Vagina (tissue), 2 donors: Measurements from ENCODE around the gene STIM2. TPM values are rescaled to one million over a fixed set of nuclear protein-coding genes. Genes with fewer than 3 reads are reported as not detected.
A peak's percentile ranks its signal among the peaks of the same experiment; 100 is the strongest.

Experiments used
- DNase-seq, 2 donors: peaks; one replicate each; pipeline ENCODE4 v3.0.0-alpha.2; 2017; ENCODE audit errors: extremely low spot score in 2 of 2
- H3K27ac ChIP-seq: fragments of 200-600 bp; sonication (generic); one replicate; pipeline ENCODE4 v1.5.1; 2019
- H3K27me3 ChIP-seq: fragments of 200-600 bp; sonication (generic); one replicate; pipeline ENCODE4 v1.5.1; 2019
- H3K36me3 ChIP-seq, 2 donors: fragments of 200-600 bp; sonication (generic); one replicate each; pipeline ENCODE4 v1.5.1; 2017 to 2019
- H3K4me1 ChIP-seq: fragments of 200-600 bp; sonication (generic); one replicate; pipeline ENCODE4 v1.5.1; 2019
- H3K4me3 ChIP-seq, 2 donors: fragments of 200-600 bp; sonication (generic); 1 replicate in 1 of 2; 2 replicates in 1 of 2; pipeline ENCODE4 v1.5.1; 2016 to 2019
- H3K9me3 ChIP-seq: fragments of 200-600 bp; sonication (generic); one replicate; pipeline ENCODE4 v1.5.1; 2019
- POLR2A ChIP-seq, 2 donors: fragments of 450-650 bp; IDR thresholded peaks; one replicate each; pipeline ENCODE4 v1.6.1; 2017; ENCODE audit warnings: antibody characterized with exemption in 2 of 2, mild to moderate bottlenecking in 2 of 2, moderate library complexity in 2 of 2
- POLR2AphosphoS5 ChIP-seq, 2 donors: sonication (generic); formaldehyde crosslinking; IDR thresholded peaks; one replicate each; pipeline ENCODE4 v1.9.0; 2017; ENCODE audit warnings: antibody characterized with exemption in 2 of 2, mild to moderate bottlenecking in 2 of 2, low read depth in 1 of 2; ENCODE audit not compliant: insufficient read depth in 1 of 2
- intact Hi-C: fragments of 100-400 bp; cut with DNase I; formaldehyde crosslinking; loops from one replicate; pipeline ENCODE4 v1.15.1; 2023
- total RNA-seq: library from RNA; depleted of rRNA; stranded (reverse); fragments of >200 nt; gene quantifications from one replicate; pipeline ENCODE4 v1.2.3, GENCODE V29; 2016
- TF ChIP-seq, protein P1 (sequence below), 3 experiments: fragments of 450-650 bp in 2 of 3; fragments of 200-600 bp in 1 of 3; sonication (generic) in 1 of 3; IDR thresholded peaks; one replicate each; pipeline ENCODE4 v1.5.1; 2017 to 2019; ENCODE audit warnings: antibody characterized with exemption in 3 of 3, mild to moderate bottlenecking in 2 of 3, moderate library complexity in 2 of 3

Gene STIM2
- total RNA-seq, 1 donor from 2014 or later = 39.5 TPM

DNA sequence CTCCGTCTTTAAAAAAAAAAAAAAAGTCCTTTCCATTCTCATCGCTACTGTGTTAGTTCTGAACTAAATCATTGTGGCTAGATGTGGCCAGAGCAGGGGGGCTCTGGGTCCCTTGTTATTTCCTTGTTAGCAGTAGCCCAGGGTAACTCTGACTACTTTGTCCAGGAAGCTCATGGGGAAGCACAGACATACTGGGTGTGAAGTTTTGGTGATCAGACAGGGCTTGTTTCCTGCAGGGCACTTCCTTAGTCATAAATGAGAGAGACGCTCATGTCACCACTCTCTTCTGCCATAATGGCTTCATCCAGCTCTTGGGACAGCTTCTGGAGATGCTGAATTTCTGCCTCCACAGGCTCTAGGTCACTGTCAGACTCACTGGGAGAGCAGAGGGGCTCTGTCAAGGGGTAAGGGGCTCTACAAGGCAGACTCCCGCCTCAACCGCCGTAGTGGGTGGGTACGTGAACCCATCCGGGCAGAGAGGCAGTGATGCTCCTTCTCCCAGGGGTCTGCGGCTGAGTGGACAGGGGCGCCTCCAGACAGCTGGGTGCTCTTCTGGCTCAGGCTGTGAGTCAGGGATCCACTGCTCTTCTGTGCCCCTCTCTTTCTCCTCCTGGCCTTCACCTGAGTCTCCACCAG lies 12.9 kb downstream of the STIM2 start:
- Histone ChIP-seq H3K9me3 (no peaks in the 10 kb centered on the region), H3K4me3 (no peak overlapping the region), H3K4me1 (peaks cover 3% of the 10 kb centered on the region), H3K27ac (no peak overlapping the region), H3K27me3 (no peaks in the 10 kb centered on the region), H3K36me3 (no peaks in the 10 kb centered on the region)
- no peak for DNase-seq
- TF ChIP-seq POLR2A (IDR thresholded peaks at IDR 0.05) (no peak), POLR2AphosphoS5 (IDR thresholded peaks at IDR 0.05; ENCODE audit: insufficient read depth in 1 of 2, low read depth in 1 of 2) (no peak)
- TF ChIP-seq, protein P1, sequence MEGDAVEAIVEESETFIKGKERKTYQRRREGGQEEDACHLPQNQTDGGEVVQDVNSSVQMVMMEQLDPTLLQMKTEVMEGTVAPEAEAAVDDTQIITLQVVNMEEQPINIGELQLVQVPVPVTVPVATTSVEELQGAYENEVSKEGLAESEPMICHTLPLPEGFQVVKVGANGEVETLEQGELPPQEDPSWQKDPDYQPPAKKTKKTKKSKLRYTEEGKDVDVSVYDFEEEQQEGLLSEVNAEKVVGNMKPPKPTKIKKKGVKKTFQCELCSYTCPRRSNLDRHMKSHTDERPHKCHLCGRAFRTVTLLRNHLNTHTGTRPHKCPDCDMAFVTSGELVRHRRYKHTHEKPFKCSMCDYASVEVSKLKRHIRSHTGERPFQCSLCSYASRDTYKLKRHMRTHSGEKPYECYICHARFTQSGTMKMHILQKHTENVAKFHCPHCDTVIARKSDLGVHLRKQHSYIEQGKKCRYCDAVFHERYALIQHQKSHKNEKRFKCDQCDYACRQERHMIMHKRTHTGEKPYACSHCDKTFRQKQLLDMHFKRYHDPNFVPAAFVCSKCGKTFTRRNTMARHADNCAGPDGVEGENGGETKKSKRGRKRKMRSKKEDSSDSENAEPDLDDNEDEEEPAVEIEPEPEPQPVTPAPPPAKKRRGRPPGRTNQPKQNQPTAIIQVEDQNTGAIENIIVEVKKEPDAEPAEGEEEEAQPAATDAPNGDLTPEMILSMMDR (IDR thresholded peaks at IDR 0.05) = no peak
- intact Hi-C loops = no loop called here

DNA sequence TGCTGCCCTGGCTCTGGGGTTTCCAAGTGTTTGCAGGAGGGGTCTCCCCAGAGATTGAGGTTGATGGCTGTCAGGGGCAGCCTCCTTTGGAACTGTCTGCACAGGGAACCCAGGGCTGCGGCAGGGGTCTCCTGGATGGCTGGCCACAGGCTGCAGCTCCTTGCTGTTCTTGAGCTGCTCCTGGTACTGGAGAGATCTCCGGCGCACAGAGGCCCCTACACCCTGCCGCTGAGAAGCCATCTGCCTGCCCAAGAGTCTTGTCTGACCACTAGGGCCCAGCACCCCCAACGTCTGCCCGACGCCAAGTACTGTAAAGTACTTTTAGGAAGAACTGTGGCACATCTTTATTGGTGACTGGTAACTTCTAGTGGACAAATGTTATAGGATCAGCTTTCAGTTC lies 13.5 kb downstream of the STIM2 start:
- Histone ChIP-seq H3K9me3 (no peaks in the 10 kb centered on the region), H3K4me1 (peaks cover 7% of the 10 kb centered on the region), H3K4me3 (no peak overlapping the region), H3K27ac (no peak overlapping the region), H3K27me3 (no peaks in the 10 kb centered on the region), H3K36me3 (no peaks in the 10 kb centered on the region)
- DNase-seq = no peak
- TF ChIP-seq, protein P1 (IDR thresholded peaks at IDR 0.05) = no peak
- no peak for TF ChIP-seq POLR2A (IDR thresholded peaks at IDR 0.05)
- TF ChIP-seq POLR2AphosphoS5 (IDR thresholded peaks at IDR 0.05; ENCODE audit: insufficient read depth in 1 of 2, low read depth in 1 of 2) = no peak
- intact Hi-C loops = no loop called here

DNA sequence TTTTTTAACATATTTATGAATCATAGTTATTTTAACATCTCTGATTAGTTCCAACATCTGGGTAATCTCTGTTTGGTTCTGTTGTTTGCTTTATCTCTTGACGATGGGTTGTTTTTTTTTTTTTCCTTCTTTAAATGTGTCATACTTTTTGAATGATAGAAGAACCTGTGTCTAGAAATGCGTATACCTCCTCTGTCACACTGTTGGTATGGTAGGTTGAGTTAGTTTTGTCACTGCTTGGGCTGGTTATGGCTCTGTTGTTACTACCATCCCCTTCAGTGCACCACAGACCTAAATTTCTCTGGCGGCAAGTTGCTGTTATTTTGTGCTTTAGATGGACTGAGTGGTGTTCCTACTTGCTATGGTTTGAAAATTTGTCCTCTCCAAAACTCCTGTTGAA lies 16.8 kb downstream of the STIM2 start:
- Histone ChIP-seq H3K27ac (no peak overlapping the region), H3K4me1 (peaks cover 15% of the 10 kb centered on the region), H3K4me3 (no peak overlapping the region), H3K9me3 (no peaks in the 10 kb centered on the region), H3K36me3 (no peaks in the 10 kb centered on the region), H3K27me3 (no peaks in the 10 kb centered on the region)
- no peak for TF ChIP-seq POLR2A (IDR thresholded peaks at IDR 0.05)
- DNase-seq = no peak
- intact Hi-C loops = no loop called here

DNA sequence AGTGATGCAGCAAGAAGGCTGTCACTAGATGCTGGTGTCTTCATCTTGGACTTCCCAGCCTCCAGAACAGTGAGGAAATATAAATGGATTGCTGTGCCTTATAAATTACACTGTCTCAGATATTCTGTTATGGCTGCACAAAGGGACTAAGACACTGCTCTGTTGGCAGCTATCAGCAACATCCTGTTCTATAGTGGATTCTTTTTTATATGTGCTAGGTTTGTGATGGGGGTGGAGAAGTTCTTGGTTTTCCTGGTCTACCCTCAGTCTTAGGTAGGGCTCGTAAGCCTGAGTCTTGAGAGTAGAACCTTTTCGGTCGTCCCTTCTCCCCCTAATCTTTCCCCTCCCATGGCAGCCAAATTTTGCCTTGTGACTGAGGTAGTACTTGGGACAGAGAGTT lies 17.3 kb downstream of the STIM2 start:
- intact Hi-C loops = no loop called here
- Histone ChIP-seq H3K4me1 (peaks cover 15% of the 10 kb centered on the region), H3K27ac (no peak overlapping the region), H3K9me3 (no peaks in the 10 kb centered on the region), H3K27me3 (no peaks in the 10 kb centered on the region), H3K36me3 (no peaks in the 10 kb centered on the region), H3K4me3 (no peak overlapping the region)
- DNase-seq = no peak
- TF ChIP-seq POLR2AphosphoS5 (IDR thresholded peaks at IDR 0.05; ENCODE audit: insufficient read depth in 1 of 2, low read depth in 1 of 2) (no peak), POLR2A (IDR thresholded peaks at IDR 0.05) (no peak)
- TF ChIP-seq, protein P1 (IDR thresholded peaks at IDR 0.05) = no peak

DNA sequence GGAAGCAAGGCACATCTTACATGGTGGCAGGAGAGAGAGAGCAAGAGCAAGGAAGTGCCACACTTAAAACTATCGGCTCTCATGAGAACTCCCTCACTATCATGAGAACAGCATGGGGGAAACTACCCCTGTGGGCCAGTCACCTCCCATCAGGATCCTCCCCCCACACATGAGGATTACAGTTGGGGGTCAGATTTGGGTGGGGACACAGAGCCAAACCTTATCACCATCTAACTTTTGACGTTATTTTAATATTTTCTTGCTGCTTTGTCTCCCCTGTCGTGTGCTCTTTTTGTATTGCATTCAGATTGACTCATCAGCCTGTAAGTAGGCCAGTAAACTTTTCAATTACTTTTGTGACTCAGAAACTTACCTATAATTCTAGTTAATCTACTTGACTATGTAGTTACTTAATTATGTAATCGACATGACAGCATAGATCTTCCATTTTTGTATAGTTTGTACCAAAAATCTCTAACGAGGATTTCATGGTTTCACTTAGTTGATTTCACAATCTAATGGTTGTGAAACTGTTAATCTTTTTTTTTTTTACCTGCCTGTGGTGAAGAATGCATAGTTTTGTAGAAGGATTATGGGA lies 18.3 kb downstream of the STIM2 start:
- TF ChIP-seq, protein P1 (IDR thresholded peaks at IDR 0.05) = no peak
- TF ChIP-seq POLR2AphosphoS5 (IDR thresholded peaks at IDR 0.05; ENCODE audit: insufficient read depth in 1 of 2, low read depth in 1 of 2) (peak in 1 of 2 donors; percentile 28), POLR2A (IDR thresholded peaks at IDR 0.05) (no peak)
- intact Hi-C loops = no loop called here
- H3K4me3 ChIP-seq = no peak overlapping the region

More for the DNA sequence above, 18.3 kb downstream of the STIM2 start:
- Histone ChIP-seq H3K36me3 (no peaks in the 10 kb centered on the region), H3K27me3 (no peaks in the 10 kb centered on the region), H3K27ac (no peak overlapping the region), H3K9me3 (no peaks in the 10 kb centered on the region), H3K4me1 (peaks cover 20% of the 10 kb centered on the region)
- no peak for DNase-seq
